Gastroesophageal sphincter (tissue), 4 donors: ENCODE data around the gene DUXA. TPM values are rescaled to one million over a fixed set of nuclear protein-coding genes. Genes with fewer than 3 reads are reported as not detected.
"Not testable (repeated sequence)": the region's sequence is repeated elsewhere in the genome, so short reads cannot be mapped to it uniquely, and the experiment has no call there.

ENCODE experiments used
- ATAC-seq: fragments of 150-250 bp; one replicate; pipeline ENCODE4 v1.9.1; 2016; ENCODE audit warnings: mild to moderate bottlenecking, moderate library complexity
- H3K27ac ChIP-seq, 4 donors: fragments of 200-600 bp; sonication (generic) in 3 of 4; 1 replicate in 3 of 4; 2 replicates in 1 of 4; pipeline ENCODE4 v1.5.1; 2016 to 2019
- H3K27me3 ChIP-seq: fragments of 200-600 bp; sonication (generic); one replicate; pipeline ENCODE4 v1.5.1; 2019
- H3K36me3 ChIP-seq, 2 donors: fragments of 200-600 bp; sonication (generic); one replicate each; pipeline ENCODE4 v1.5.1; 2019; ENCODE audit warnings: control low read depth in 1 of 2
- H3K4me1 ChIP-seq, 3 donors: fragments of 200-600 bp; sonication (generic); 1 replicate in 2 of 3; 2 replicates in 1 of 3; pipeline ENCODE4 v1.5.1; 2016 to 2019; ENCODE audit warnings: control low read depth in 2 of 3
- H3K4me3 ChIP-seq, 2 donors: fragments of 200-600 bp; sonication (generic); one replicate each; pipeline ENCODE4 v1.5.1; 2019; ENCODE audit warnings: mild to moderate bottlenecking in 1 of 2, moderate library complexity in 1 of 2
- H3K9me3 ChIP-seq, 3 donors: fragments of 200-600 bp; sonication (generic); one replicate each; pipeline ENCODE4 v1.5.1; 2017 to 2019; ENCODE audit warnings: control low read depth in 2 of 3
- CTCF ChIP-seq, 4 experiments: fragments of 200-600 bp in 2 of 4; fragments of 450-650 bp in 2 of 4; sonication (generic) in 1 of 4; IDR thresholded peaks; one replicate each; pipeline ENCODE4 v1.5.1; 2017 to 2019; ENCODE audit warnings: antibody characterized with exemption in 4 of 4, mild to moderate bottlenecking in 2 of 4, moderate library complexity in 2 of 4
- EP300 ChIP-seq: sonication (generic); formaldehyde crosslinking; IDR thresholded peaks from one replicate; pipeline ENCODE4 v1.6.1; 2017; ENCODE audit warnings: antibody characterized with exemption, mild to moderate bottlenecking
- POLR2A ChIP-seq, 2 donors: fragments of 450-650 bp; IDR thresholded peaks; one replicate each; pipeline ENCODE4 v1.6.1; 2017; ENCODE audit warnings: antibody characterized with exemption in 2 of 2, mild to moderate bottlenecking in 2 of 2, moderate library complexity in 1 of 2
- POLR2AphosphoS5 ChIP-seq: sonication (generic); formaldehyde crosslinking; IDR thresholded peaks from one replicate; pipeline ENCODE4 v1.6.1; 2017; ENCODE audit warnings: antibody characterized with exemption
- WGBS, 2 donors: methylation state at CpG; one replicate each; pipeline ENCODE4 v1.1.5; 2018; ENCODE audit warnings: low coverage in 1 of 2; 5-methylcytosine and 5-hydroxymethylcytosine counted together
- total RNA-seq, 4 donors: library from RNA; depleted of rRNA; stranded (reverse); fragments of >200 nt; gene quantifications; one replicate each; pipeline ENCODE4 v1.1.0, GENCODE V29; 2016

The DUXA gene
- total RNA-seq, 4 donors from 2014 or later, result not detected

GRCh38 chr19:57123882-57124281 is 43.4 kb downstream of the DUXA start:
- H3K36me3 ChIP-seq, result no peaks in the 10 kb centered on the region
- TF ChIP-seq EP300, result no peak
- TF ChIP-seq POLR2AphosphoS5, result no peak
- TF ChIP-seq POLR2A (IDR thresholded peaks at IDR 0.05), result no peak
- no peak for TF ChIP-seq CTCF (IDR thresholded peaks at IDR 0.05)
- peaks cover 0 to 3% (median 0%) of the 10 kb centered on the region in 3 donors for H3K9me3 ChIP-seq
- WGBS, 2 donors, result 11 to 22% methylated on average over 4 of the region's 4 CpGs
- no peaks in the 10 kb centered on the region for H3K4me1 ChIP-seq
- H3K4me3 ChIP-seq, result no peak overlapping the region
- no peak overlapping the region for H3K27ac ChIP-seq
- peaks cover 50% of the 10 kb centered on the region for H3K27me3 ChIP-seq
- no peak for ATAC-seq

GRCh38 chr19:57118848-57119247 is 48.4 kb downstream of the DUXA start:
- no peak for ATAC-seq
- H3K27me3 ChIP-seq, result peaks cover 36% of the 10 kb centered on the region
- no peak overlapping the region for H3K27ac ChIP-seq
- no peaks in the 10 kb centered on the region for H3K36me3 ChIP-seq
- H3K4me1 ChIP-seq, result no peaks in the 10 kb centered on the region
- no peak overlapping the region for H3K4me3 ChIP-seq
- TF ChIP-seq EP300 (no peak), POLR2AphosphoS5 (no peak), CTCF (IDR thresholded peaks at IDR 0.05) (no peak), POLR2A (IDR thresholded peaks at IDR 0.05) (no peak)
- 43 to 93% methylated on average over 1 to 2 of the region's 32 CpGs for WGBS, 2 donors
- peaks cover 0 to 29% (median 0%) of the 10 kb centered on the region in 3 donors for H3K9me3 ChIP-seq

- H3K27ac ChIP-seq, H3K36me3 ChIP-seq, H3K4me1 ChIP-seq, ATAC-seq, H3K4me3 ChIP-seq: not testable (repeated sequence)
- 84% methylated on average over 4 of the region's 7 CpGs; no CpG with 5 or more reads in 1 of the 2 donors for WGBS, 2 donors
- H3K27me3 ChIP-seq, result peaks cover 27% of the 10 kb centered on the region
- H3K9me3 ChIP-seq, result peaks cover 0 to 66% (median 4%) of the 10 kb centered on the region in 3 donors
Observed at GRCh38 chr19:57113501-57113900, 53.8 kb downstream of the DUXA start.

GRCh38 chr19:57111329-57111644 is 56.0 kb downstream of the DUXA start:
- peaks cover 0 to 4% (median 0%) of the 10 kb centered on the region in 3 donors for H3K4me1 ChIP-seq
- peaks cover 38% of the 10 kb centered on the region for H3K27me3 ChIP-seq
- TF ChIP-seq POLR2AphosphoS5 (no peak), POLR2A (IDR thresholded peaks at IDR 0.05) (no peak), CTCF (IDR thresholded peaks at IDR 0.05) (no peak), EP300 (no peak)
- 100% methylated on average over 1 of the region's 1 CpG for WGBS, 2 donors
- H3K4me3 ChIP-seq, result no peak overlapping the region
- H3K27ac ChIP-seq, result no peak overlapping the region
- no peaks in the 10 kb centered on the region for H3K36me3 ChIP-seq
- ATAC-seq, result no peak
- peaks cover 0 to 71% (median 4%) of the 10 kb centered on the region in 3 donors for H3K9me3 ChIP-seq

GRCh38 chr19:57110592-57111328 is 56.5 kb downstream of the DUXA start:
- H3K4me1 ChIP-seq, result peaks cover 0 to 7% (median 0%) of the 10 kb centered on the region in 3 donors
- peaks cover 0 to 66% (median 4%) of the 10 kb centered on the region in 3 donors for H3K9me3 ChIP-seq
- H3K27me3 ChIP-seq, result peaks cover 43% of the 10 kb centered on the region
- no peak overlapping the region for H3K27ac ChIP-seq
- H3K36me3 ChIP-seq, result no peaks in the 10 kb centered on the region
- no peak for ATAC-seq
- H3K4me3 ChIP-seq, result no peak overlapping the region
- TF ChIP-seq CTCF (IDR thresholded peaks at IDR 0.05) (no peak), EP300 (no peak), POLR2A (IDR thresholded peaks at IDR 0.05) (no peak), POLR2AphosphoS5 (no peak)
- 66 to 87% methylated on average over 3 to 9 of the region's 9 CpGs for WGBS, 2 donors
